ENCODE measurements around the gene ITGB7. TPM values are rescaled to one million over a fixed set of nuclear protein-coding genes. Genes with fewer than 3 reads are reported as not detected.

Gene ITGB7
- total and polyA plus RNA-seq, 9 of the 15 experiments (the other 6 are each of a cell fraction or from before 2014, with no cell fraction given), result 0.06 to 2.0 (median 0.67) TPM

- H3K9ac ChIP-seq (ENCODE audit: insufficient read depth in 1 of 2, low read depth in 2 of 2, low read length in 2 of 2), result no peak overlapping the region
- no peaks in the 10 kb centered on the region for H3K9me3 ChIP-seq (replicated peaks; ENCODE audit: control insufficient read depth, insufficient read depth, low read depth, low read length)
- in situ Hi-C loops (cut with MboI) (no loop called here), intact Hi-C loops (cut with micrococcal nuclease) (no loop called here)
- CTCF ChIA-PET (ENCODE audit: low intra/inter-chr PET ratio), result no interaction called here
- H3K27ac ChIP-seq (ENCODE audit: extremely low read depth, low read depth, low read length), result no peak overlapping the region
- H2AFZ ChIP-seq (ENCODE audit: low read depth, low read length), result no peak overlapping the region
- POLR2A ChIA-PET, result no interaction called here
- FAIRE-seq (no peak), DNase-seq (ENCODE audit: extremely low read depth in 1 of 4, low spot score in 3 of 4) (no peak), ATAC-seq (no peak)
- H3K36me3 ChIP-seq (ENCODE audit: control insufficient read depth, insufficient read depth, low read length), result no peaks in the 10 kb centered on the region
- H3K9me1 ChIP-seq (ENCODE audit: control insufficient read depth, insufficient read depth, low read length), result no peaks in the 10 kb centered on the region
- no TSS peak for BruUV-seq (replicated peaks)
- 35% methylated on average over 4 of the region's 4 CpGs for WGBS (ENCODE audit: insufficient coverage, low coverage, missing lambda C conversion rate)
- peaks cover 31 to 42% of the 10 kb centered on the region in 2 experiments for H3K4me1 ChIP-seq (replicated peaks in 1 of 2; ENCODE audit: control insufficient read depth in 2 of 2, insufficient read depth in 2 of 2, low read length in 2 of 2)
- no peaks in the 10 kb centered on the region for H3K79me2 ChIP-seq (ENCODE audit: control insufficient read depth, insufficient read depth, low read length)
- no peak overlapping the region for H3K4me3 ChIP-seq
- no peaks in the 10 kb centered on the region; the same call in 1 of the 2 replicates for H4K20me1 ChIP-seq (replicated peaks; ENCODE audit: control insufficient read depth, insufficient read depth, low read length)
- no peak overlapping the region for H3K4me2 ChIP-seq (ENCODE audit: insufficient read depth, low read length)
- no peaks in the 10 kb centered on the region for H3K27me3 ChIP-seq (ENCODE audit: control insufficient read depth in 2 of 2, insufficient read depth in 2 of 2, low read length in 2 of 2)
- no peak for TF ChIP-seq SRSF3 (IDR thresholded peaks at IDR 0.05; ENCODE audit: insufficient read depth, low read length)
- no peak for TF ChIP-seq STAT6 (CRISPR knock-in tag; IDR thresholded peaks at IDR 0.05)
- TF ChIP-seq PREB (CRISPR knock-in tag; IDR thresholded peaks at IDR 0.05), result no peak
- no peak for TF ChIP-seq SRSF9 (IDR thresholded peaks at IDR 0.05; ENCODE audit: borderline replicate concordance, low read depth, low read length)
- TF ChIP-seq ELK1 (CRISPR knock-in tag; IDR thresholded peaks at IDR 0.05), result no peak
- no peak for TF ChIP-seq RBM34 (IDR thresholded peaks at IDR 0.05; ENCODE audit: borderline replicate concordance, insufficient read depth, low read length)
- TF ChIP-seq CHAMP1 (IDR thresholded peaks at IDR 0.05), result no peak
- no peak for TF ChIP-seq HNRNPUL1 (IDR thresholded peaks at IDR 0.05; ENCODE audit: low read length)
- no peak for TF ChIP-seq EWSR1 (IDR thresholded peaks at IDR 0.05; ENCODE audit: borderline replicate concordance, low read depth, partially characterized antibody)
- no peak for TF ChIP-seq NCOA1 (IDR thresholded peaks at IDR 0.05; ENCODE audit: low read depth)
- TF ChIP-seq HDAC1 (IDR thresholded peaks at IDR 0.05), result no peak
- no peak for TF ChIP-seq FOXK2 (conservative IDR thresholded peaks at IDR 0.05 in 1 of 2, IDR thresholded peaks at IDR 0.05 in 1 of 2; ENCODE audit: low read depth in 2 of 2)
- TF ChIP-seq BRCA1 (IDR thresholded peaks at IDR 0.05), result no peak
- no peak for TF ChIP-seq BRCA1 (CRISPR knock-in tag; IDR thresholded peaks at IDR 0.05)
- TF ChIP-seq ZBTB12 (CRISPR knock-in tag; IDR thresholded peaks at IDR 0.05), result no peak
Measured at GRCh38 chr12:53226815-53227214, 19.8 kb upstream of the ITGB7 start.
